Measurements from ENCODE around the gene GCSAML.
A peak's percentile ranks its signal among the peaks of the same experiment; 100 is the strongest.

GCSAML gene

DNA sequence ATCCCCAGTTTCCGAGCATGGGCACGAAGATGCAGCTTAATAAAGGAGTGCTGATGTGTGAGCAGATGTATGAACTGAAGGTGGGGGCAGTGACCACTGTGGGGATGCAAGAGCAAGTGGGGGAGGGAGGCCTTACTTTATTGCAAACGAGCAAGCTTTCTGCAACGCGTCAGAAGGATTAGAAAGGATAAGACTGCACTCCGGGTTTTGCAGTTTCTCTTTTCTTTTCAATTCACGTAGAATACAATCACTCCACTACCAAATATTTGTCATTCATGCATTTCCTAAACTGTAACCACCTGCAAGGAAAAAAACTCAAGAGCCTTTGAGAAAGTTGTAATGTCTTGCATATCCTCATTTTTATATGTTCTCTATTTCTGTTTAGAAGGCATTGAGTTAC, 8.4 kb upstream of the GCSAML start:
- no peak for DNase-seq (ENCODE audit: low spot score in 2 of 2)
- no peaks in the 10 kb centered on the region for H3K4me1 ChIP-seq
- in situ Hi-C loops (cut with MboI; ENCODE audit: low sequenced_read_pairs): no loop called here
- no peaks in the 10 kb centered on the region for H3K9me3 ChIP-seq
- H3K27me3 ChIP-seq (ENCODE audit: low read depth): no peaks in the 10 kb centered on the region
- no peak overlapping the region for H3K4me3 ChIP-seq
- no peaks in the 10 kb centered on the region for H3K36me3 ChIP-seq (replicated peaks)

DNA sequence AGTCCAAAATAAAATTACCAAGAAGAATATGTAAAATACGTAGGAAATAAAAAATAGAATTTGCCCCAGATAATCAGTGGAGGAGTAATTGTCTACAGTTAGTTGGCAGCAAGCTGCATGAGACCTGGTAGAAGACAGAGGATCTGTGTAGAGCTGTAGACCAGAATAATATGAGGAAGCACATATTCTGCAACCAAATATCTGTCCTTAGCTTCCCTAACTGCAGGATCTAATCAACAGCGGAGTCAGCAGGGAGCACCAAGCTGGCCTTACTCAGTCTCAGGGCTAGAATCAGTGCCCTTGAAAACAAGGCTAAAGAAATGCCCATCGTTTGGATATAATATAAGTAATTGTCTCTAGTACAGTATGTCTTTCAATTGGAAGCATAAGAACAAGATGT, 6.1 kb upstream of the GCSAML start:
- Histone ChIP-seq H3K27me3 (ENCODE audit: low read depth) (no peaks in the 10 kb centered on the region), H3K36me3 (replicated peaks) (no peaks in the 10 kb centered on the region), H3K4me3 (no peak overlapping the region), H3K9me3 (no peaks in the 10 kb centered on the region), H3K4me1 (no peaks in the 10 kb centered on the region)
- in situ Hi-C loops (cut with MboI; ENCODE audit: low sequenced_read_pairs): no loop called here
- DNase-seq (ENCODE audit: low spot score in 2 of 2): no peak

DNA sequence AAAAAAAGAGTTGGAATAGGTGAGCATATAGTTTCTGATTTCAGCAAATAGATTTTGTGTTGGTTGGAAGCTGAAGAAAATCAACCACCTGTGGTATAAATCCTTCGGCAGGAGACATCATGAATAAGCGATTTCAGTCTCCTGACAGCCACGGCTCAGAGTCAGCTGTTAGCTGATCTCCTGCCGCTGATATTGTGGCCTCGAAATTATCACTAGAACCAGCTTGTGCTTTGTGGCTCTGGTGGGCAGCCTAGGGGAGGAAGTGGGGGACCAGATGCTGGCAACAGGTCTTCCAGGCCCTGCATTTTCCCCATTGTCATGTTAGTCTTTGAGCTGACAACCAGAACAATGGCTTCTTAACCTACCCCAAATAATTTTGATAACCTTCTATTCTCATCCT, 842 bp upstream of the GCSAML start:
- no peak for DNase-seq (ENCODE audit: low spot score in 2 of 2)
- no peaks in the 10 kb centered on the region for H3K4me1 ChIP-seq
- no peaks in the 10 kb centered on the region for H3K36me3 ChIP-seq (replicated peaks)
- H3K4me3 ChIP-seq: no peak overlapping the region
- in situ Hi-C loops (cut with MboI; ENCODE audit: low sequenced_read_pairs): no loop called here
- H3K27me3 ChIP-seq (ENCODE audit: low read depth): no peaks in the 10 kb centered on the region
- H3K9me3 ChIP-seq: no peaks in the 10 kb centered on the region

DNA sequence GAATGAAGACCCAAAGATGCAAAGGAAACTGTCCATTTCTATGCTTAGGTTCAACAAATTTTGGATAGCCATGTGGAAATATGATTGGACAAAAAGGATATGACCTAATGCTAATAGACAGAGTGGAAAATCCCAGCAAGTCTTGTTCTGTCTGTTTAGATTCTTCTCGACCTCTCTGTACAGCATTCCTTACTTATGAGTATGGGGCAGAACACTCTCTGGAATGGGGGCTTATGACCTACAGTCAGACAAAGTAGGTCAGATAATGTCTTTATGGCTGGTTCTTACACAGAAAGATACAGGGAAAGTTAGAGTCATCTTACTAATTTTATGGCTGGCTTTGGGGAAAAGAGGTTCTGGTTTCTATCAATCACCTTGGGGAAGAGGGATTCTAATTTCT, 2.8 kb downstream of the GCSAML start:
- H3K9me3 ChIP-seq: no peaks in the 10 kb centered on the region
- no peaks in the 10 kb centered on the region for H3K4me1 ChIP-seq
- in situ Hi-C loops (cut with MboI; ENCODE audit: low sequenced_read_pairs): no loop called here
- no peaks in the 10 kb centered on the region for H3K36me3 ChIP-seq (replicated peaks)
- no peak for DNase-seq (ENCODE audit: low spot score in 2 of 2)
- no peak overlapping the region for H3K4me3 ChIP-seq
- H3K27me3 ChIP-seq (ENCODE audit: low read depth): no peaks in the 10 kb centered on the region

DNA sequence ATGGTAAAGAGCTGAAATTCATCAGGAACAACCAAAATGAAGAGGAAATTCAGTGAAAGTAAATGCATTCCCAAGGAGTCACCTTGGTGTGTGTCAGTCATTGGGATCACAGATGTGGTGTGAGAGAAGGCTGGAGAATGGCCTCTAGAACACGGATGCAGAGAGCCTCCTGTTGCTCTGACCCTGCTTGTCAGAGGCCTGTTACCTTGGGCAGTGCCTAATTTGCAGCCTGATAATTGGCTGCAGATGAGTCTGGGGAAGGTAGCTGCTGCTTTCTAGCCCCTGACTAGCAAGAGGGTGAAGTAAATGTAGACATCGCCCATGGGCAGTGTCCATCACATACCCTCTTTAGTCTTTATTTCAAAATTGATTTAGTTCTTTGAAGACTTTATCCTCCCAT, 3.3 kb downstream of the GCSAML start:
- no peaks in the 10 kb centered on the region for H3K27me3 ChIP-seq (ENCODE audit: low read depth)
- DNase-seq (ENCODE audit: low spot score in 2 of 2): no peak
- no peak overlapping the region for H3K4me3 ChIP-seq
- no peaks in the 10 kb centered on the region for H3K36me3 ChIP-seq (replicated peaks)
- no peaks in the 10 kb centered on the region for H3K9me3 ChIP-seq
- H3K4me1 ChIP-seq: no peaks in the 10 kb centered on the region
- in situ Hi-C loops (cut with MboI; ENCODE audit: low sequenced_read_pairs): no loop called here

DNA sequence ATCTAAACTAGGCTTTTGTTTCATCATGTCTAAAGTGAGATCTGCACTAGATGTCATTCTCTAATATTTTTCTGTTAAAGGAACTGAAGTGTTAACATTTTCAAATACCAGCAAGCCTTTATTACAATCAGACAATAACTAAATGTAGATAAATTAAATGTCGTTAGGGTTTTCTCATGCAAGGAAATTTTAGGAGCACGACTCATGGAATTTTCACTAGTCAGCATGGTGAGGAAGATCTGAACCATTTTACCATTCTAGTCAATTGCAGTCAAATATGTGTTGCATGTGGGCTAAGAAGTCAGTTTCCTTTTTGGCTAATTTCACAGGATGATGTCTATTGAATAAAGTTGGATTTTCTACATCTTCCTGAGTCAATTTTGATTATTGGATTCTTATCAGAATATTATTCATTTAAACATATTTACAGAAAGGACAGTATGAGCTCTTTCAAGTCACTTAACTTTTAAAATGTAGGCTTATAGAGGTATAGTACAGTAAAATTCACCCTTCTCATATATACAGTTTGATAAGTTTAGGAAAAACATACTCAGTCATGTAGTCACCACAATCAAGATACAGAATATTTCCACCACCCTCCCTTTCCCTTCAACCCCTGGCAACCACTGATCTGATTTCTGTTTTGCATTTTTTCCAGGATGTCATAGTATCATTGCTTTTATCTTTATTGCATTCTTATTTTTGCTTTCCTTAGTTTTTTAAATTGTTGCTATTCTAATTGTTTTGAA, 9.2 kb downstream of the GCSAML start:
- no peak for DNase-seq (ENCODE audit: low spot score in 2 of 2)
- no peaks in the 10 kb centered on the region for H3K4me1 ChIP-seq
- H3K4me3 ChIP-seq: no peak overlapping the region
- H3K9me3 ChIP-seq: no peaks in the 10 kb centered on the region
- in situ Hi-C loops (cut with MboI; ENCODE audit: low sequenced_read_pairs): no loop called here
- H3K27me3 ChIP-seq (ENCODE audit: low read depth): no peaks in the 10 kb centered on the region
- no peaks in the 10 kb centered on the region for H3K36me3 ChIP-seq (replicated peaks)

DNA sequence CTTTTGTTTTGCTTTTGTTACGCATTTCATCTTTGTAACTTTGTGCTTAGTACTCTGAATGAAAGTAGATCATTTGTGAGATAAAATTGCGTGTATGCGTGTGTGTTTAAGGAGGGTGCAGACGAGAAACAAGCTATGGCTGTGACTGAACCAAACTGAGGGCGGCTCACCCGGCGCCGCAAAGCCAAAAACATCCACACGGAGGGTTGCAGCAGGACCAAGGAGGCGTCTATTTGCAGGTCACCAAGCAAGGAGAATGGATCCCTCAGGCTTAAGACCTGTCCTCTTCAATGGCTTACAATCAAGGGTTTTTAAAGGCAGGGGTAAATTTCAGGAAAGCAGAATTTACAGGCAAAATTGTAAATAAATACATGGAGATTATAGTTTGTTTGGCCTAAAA, 12.8 kb downstream of the GCSAML start:
- Histone ChIP-seq H3K36me3 (replicated peaks) (no peaks in the 10 kb centered on the region), H3K9me3 (no peaks in the 10 kb centered on the region), H3K4me3 (no peak overlapping the region), H3K27me3 (ENCODE audit: low read depth) (no peaks in the 10 kb centered on the region), H3K4me1 (no peaks in the 10 kb centered on the region)
- no peak for DNase-seq (ENCODE audit: low spot score in 2 of 2)
- in situ Hi-C loops (cut with MboI; ENCODE audit: low sequenced_read_pairs): no loop called here

DNA sequence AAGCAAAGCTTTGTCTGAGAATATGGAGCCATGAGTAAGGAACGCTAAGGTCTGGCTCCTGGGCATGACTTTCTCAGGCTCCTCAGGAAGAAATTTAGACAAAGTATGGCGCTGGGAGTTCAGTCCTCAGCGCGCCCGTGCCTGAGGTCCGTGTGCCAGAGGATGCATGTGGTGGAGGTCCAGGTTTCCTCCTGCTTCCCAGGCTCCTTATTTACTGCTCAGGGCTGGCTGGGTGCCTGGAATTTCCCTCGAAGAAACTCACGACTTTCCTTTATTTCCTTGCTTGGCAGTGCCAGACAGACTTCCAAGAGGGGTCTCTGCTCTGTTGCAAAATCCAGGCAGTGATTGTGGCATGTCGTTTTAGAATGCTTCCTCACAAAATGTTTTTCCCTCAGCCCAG, 13.3 kb downstream of the GCSAML start:
- Histone ChIP-seq H3K4me3 (no peak overlapping the region), H3K4me1 (no peaks in the 10 kb centered on the region), H3K9me3 (no peaks in the 10 kb centered on the region), H3K36me3 (replicated peaks) (no peaks in the 10 kb centered on the region), H3K27me3 (ENCODE audit: low read depth) (no peaks in the 10 kb centered on the region)
- in situ Hi-C loops (cut with MboI; ENCODE audit: low sequenced_read_pairs): no loop called here
- no peak for DNase-seq (ENCODE audit: low spot score in 2 of 2)

DNA sequence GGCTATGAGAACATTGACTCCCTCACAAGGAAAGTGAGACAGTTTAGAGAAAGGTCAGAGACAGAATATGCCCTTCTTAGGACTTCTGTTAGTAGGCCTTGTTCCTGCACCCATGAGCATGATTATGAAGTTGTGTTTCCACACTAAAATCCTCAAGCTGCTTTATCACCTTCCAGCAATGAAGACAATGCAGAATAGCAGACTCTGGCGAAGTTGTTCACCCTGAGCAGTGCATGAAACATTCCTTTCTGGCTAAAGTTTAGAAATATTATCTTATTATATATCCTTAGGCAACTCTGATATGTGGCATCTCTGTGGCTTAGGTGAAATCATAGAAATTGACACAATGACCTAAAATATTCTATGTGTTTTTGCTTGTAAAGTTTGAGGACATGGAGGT, 25.3 kb downstream of the GCSAML start:
- H3K4me3 ChIP-seq: no peak overlapping the region
- in situ Hi-C loops (cut with MboI; ENCODE audit: low sequenced_read_pairs): no loop called here
- H3K36me3 ChIP-seq (replicated peaks): no peaks in the 10 kb centered on the region
- no peaks in the 10 kb centered on the region for H3K4me1 ChIP-seq
- DNase-seq (ENCODE audit: low spot score in 2 of 2): no peak
- H3K9me3 ChIP-seq: no peaks in the 10 kb centered on the region
- no peaks in the 10 kb centered on the region for H3K27me3 ChIP-seq (ENCODE audit: low read depth)

DNA sequence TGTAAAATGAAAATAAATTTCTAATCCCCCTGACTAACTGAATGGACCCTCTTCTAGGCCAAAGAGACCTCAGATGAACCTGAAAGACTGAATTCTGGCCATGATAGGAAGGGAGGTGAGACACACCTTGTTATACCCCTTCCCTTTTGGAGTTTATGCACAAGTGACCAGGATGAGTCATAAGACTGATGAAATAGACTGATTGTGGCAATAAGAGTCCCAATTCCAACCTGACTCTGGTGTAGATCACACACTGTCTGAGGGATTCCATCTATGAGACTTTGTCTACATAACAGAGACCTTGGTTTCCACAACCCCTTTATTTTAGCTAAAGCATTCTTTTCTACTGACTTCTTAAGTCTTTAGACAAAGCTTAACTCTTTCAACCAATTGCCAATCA, 25.7 kb downstream of the GCSAML start:
- in situ Hi-C loops (cut with MboI; ENCODE audit: low sequenced_read_pairs): no loop called here
- no peak overlapping the region for H3K4me3 ChIP-seq
- no peaks in the 10 kb centered on the region for H3K9me3 ChIP-seq
- H3K27me3 ChIP-seq (ENCODE audit: low read depth): no peaks in the 10 kb centered on the region
- no peaks in the 10 kb centered on the region for H3K36me3 ChIP-seq (replicated peaks)
- H3K4me1 ChIP-seq: no peaks in the 10 kb centered on the region
- DNase-seq (ENCODE audit: low spot score in 2 of 2): no peak

DNA sequence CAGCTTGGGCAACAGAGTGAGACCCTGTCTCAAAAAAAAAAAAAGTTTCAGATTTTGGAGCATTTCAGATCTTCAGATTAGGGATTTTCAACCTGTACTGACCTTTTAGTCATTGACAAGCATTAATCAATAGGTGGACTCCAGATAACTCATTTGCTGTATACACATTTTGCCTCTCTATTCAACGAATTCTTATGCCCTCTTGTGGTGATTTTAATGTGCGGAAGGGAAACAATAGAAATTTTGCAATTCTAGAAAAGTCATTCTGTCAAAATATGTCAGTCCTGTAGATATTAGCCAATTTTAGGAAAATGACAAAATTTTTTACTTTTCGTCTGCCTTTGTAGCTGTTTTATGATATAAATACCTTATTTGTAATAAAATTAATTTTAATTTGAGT, 27.6 kb downstream of the GCSAML start:
- Histone ChIP-seq H3K4me1 (no peaks in the 10 kb centered on the region), H3K36me3 (replicated peaks) (no peaks in the 10 kb centered on the region), H3K4me3 (no peak overlapping the region), H3K9me3 (no peaks in the 10 kb centered on the region), H3K27me3 (ENCODE audit: low read depth) (no peaks in the 10 kb centered on the region)
- peak in 1 of 2 experiments; percentile 14 for DNase-seq (ENCODE audit: low spot score in 2 of 2)
- in situ Hi-C loops (cut with MboI; ENCODE audit: low sequenced_read_pairs): no loop called here

DNA sequence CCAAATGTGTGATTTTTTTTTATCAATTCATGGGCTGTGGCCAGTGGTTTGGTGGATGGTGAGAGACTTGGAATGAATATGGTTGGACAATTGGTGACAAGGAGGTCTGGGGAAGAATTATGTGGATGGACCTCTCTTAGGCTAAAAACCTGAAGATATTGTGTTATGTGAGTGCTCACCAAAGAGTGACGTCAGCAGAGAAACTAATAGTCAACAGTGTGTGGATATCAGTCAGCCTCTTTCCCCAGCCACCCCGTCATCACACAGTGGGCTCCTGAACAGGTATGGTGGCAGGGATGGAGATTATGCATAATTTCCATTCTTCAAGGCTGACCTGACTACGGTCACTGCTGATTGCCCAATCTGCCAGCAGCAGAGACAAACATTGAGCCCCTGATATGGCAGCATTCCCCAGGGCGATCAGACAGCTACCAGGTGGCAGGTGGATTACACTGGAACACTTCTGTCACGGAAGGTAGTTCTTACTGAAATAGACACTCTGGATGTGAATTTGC, 30.1 kb downstream of the GCSAML start:
- in situ Hi-C loops (cut with MboI; ENCODE audit: low sequenced_read_pairs): no loop called here
- DNase-seq (ENCODE audit: low spot score in 2 of 2): no peak
- Histone ChIP-seq H3K36me3 (replicated peaks) (no peaks in the 10 kb centered on the region), H3K4me1 (no peaks in the 10 kb centered on the region), H3K4me3 (no peak overlapping the region), H3K9me3 (no peaks in the 10 kb centered on the region), H3K27me3 (ENCODE audit: low read depth) (no peaks in the 10 kb centered on the region)

DNA sequence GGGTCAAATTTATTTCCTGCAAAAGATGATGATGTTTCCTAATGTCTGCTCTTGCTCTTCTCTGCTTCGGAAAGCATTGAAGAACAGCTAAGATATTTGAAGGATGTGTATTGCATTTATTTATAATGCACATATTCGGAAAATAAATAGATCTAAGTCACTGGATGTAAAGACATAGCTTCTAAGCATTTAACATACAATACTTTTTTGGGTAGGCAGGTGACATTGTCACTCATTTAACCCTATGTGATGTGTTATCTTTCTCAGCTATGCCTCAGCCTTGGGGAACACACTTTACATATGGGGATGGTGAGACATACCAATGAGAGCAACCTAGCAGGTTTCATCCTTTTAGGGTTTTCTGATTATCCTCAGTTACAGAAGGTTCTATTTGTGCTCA, 39.1 kb downstream of the GCSAML start, which contains the start of gene OR2G2:
Gene OR2G2 (plus strand): TSS at position 301 of the 400 bp plus-strand sequence. CDS start 0 bp downstream, at position 301.
- Histone ChIP-seq H3K27me3 (ENCODE audit: low read depth) (no peaks in the 10 kb centered on the region), H3K4me3 (no peak within 1 kb of the TSS), H3K9me3 (no peaks in the 10 kb centered on the region), H3K36me3 (replicated peaks) (no peaks in the 10 kb centered on the region), H3K4me1 (no peaks in the 10 kb centered on the region)
- in situ Hi-C loops (cut with MboI; ENCODE audit: low sequenced_read_pairs): no loop called here
- no peak for DNase-seq (ENCODE audit: low spot score in 2 of 2)

DNA sequence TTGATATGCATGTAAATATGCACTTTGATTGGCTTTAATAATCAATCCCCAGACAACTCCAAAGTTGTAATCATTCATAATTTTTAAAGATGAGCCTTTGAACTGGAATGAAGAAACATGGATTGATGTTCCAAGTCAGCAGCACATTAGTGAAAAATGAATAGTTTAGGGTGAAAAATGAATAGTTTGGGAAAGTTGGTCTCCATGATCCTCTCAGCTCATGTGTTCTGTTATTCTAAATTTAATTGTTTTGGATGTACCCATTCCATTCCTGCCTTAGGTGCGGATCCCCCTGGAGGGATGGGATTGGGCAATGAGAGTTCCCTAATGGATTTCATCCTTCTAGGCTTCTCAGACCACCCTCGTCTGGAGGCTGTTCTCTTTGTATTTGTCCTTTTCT, 56.4 kb downstream of the GCSAML start, which contains the start of gene OR2G3:
Gene OR2G3 (plus strand): TSS at position 301 of the 400 bp plus-strand sequence. CDS start 0 bp downstream, at position 301.
- in situ Hi-C loops (cut with MboI; ENCODE audit: low sequenced_read_pairs): no loop called here
- Histone ChIP-seq H3K27me3 (ENCODE audit: low read depth) (no peaks in the 10 kb centered on the region), H3K4me1 (no peaks in the 10 kb centered on the region), H3K36me3 (replicated peaks) (no peaks in the 10 kb centered on the region), H3K4me3 (no peak within 1 kb of the TSS), H3K9me3 (no peaks in the 10 kb centered on the region)
- DNase-seq (ENCODE audit: low spot score in 2 of 2): no peak

DNA sequence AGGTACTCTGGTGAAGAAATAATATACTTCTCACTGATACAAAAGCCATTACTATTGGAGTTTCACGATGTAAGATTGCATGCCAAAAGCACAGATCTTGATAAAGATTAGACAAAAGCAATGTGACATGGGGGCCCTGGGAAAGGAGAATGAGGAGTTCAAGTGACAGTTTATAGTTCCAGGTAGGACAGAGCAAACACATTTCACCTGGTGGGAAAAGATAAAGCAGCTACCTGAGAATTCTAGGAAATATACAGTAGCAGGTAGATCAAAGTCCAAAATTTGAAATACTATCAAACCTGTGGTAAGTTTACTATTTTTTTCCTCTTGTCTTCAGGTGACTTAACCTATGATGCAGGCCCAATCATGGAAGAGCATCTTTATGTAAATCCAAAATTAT, 64.5 kb downstream of the GCSAML start:
- H3K9me3 ChIP-seq: no peaks in the 10 kb centered on the region
- no peaks in the 10 kb centered on the region for H3K36me3 ChIP-seq (replicated peaks)
- no peak overlapping the region for H3K4me3 ChIP-seq
- H3K27me3 ChIP-seq (ENCODE audit: low read depth): no peaks in the 10 kb centered on the region
- in situ Hi-C loops (cut with MboI; ENCODE audit: low sequenced_read_pairs): no loop called here
- H3K4me1 ChIP-seq: no peaks in the 10 kb centered on the region
- DNase-seq (ENCODE audit: low spot score in 2 of 2): no peak

Data from HAP-1 (cell line).